Peyer's patch (tissue), 4 donors: ENCODE measurements around the gene NTNG2. TPM values are rescaled to one million over a fixed set of nuclear protein-coding genes. Genes with fewer than 3 reads are reported as not detected.

Experiments used
- DNase-seq, 3 donors: peaks; one replicate each; pipeline ENCODE4 v3.0.0-alpha.2; 2017 to 2019
- H3K27ac ChIP-seq, 4 donors: fragments of 200-600 bp; sonication (generic); one replicate each; pipeline ENCODE4 v1.5.1; 2016 to 2019
- H3K27me3 ChIP-seq, 2 donors: fragments of 200-600 bp; sonication (generic); one replicate each; pipeline ENCODE4 v1.5.1; 2019
- H3K36me3 ChIP-seq, 3 donors: fragments of 200-600 bp; sonication (generic); one replicate each; pipeline ENCODE4 v1.5.1; 2016 to 2019
- H3K4me1 ChIP-seq, 4 donors: fragments of 200-600 bp; sonication (generic); one replicate each; pipeline ENCODE4 v1.5.1; 2016 to 2019
- H3K4me3 ChIP-seq, 4 donors: fragments of 200-600 bp; sonication (generic); 1 replicate in 3 of 4; 2 replicates in 1 of 4; pipeline ENCODE4 v1.5.1; 2016 to 2019; ENCODE audit warnings: mild to moderate bottlenecking in 1 of 4
- H3K9me3 ChIP-seq, 4 donors: fragments of 200-600 bp; sonication (generic); one replicate each; pipeline ENCODE4 v1.5.1; 2016 to 2019; ENCODE audit warnings: mild to moderate bottlenecking in 1 of 4
- POLR2A ChIP-seq, 2 donors: fragments of 450-650 bp; IDR thresholded peaks; one replicate each; pipeline ENCODE4 v1.5.1; 2017; ENCODE audit warnings: antibody characterized with exemption in 2 of 2, mild to moderate bottlenecking in 2 of 2, moderate library complexity in 2 of 2
- total RNA-seq, 4 donors: library from RNA; depleted of rRNA; stranded (reverse); fragments of >200 nt; gene quantifications; one replicate each; pipeline ENCODE4 v1.1.0, GENCODE V29; 2016
- TF ChIP-seq, protein P1 (sequence below), 6 experiments: fragments of 450-650 bp in 4 of 6; fragments of 200-600 bp in 2 of 6; sonication (generic) in 1 of 6; IDR thresholded peaks; one replicate each; pipeline ENCODE4 v1.5.1; 2017 to 2019; ENCODE audit warnings: antibody characterized with exemption in 6 of 6, mild to moderate bottlenecking in 3 of 6, moderate library complexity in 1 of 6

NTNG2 gene
- total RNA-seq, 4 donors from 2014 or later = 0.18 to 9.1 (median 1.0) TPM

GRCh38 chr9:132194508-132194907, 32.6 kb downstream of the NTNG2 start:
- Histone ChIP-seq H3K36me3 (no peaks in the 10 kb centered on the region), H3K4me3 (no peak overlapping the region), H3K27me3 (no peaks in the 10 kb centered on the region), H3K9me3 (no peaks in the 10 kb centered on the region), H3K4me1 (no peaks in the 10 kb centered on the region), H3K27ac (no peak overlapping the region)
- no peak for DNase-seq
- TF ChIP-seq POLR2A (IDR thresholded peaks at IDR 0.05) = no peak
- TF ChIP-seq, protein P1, sequence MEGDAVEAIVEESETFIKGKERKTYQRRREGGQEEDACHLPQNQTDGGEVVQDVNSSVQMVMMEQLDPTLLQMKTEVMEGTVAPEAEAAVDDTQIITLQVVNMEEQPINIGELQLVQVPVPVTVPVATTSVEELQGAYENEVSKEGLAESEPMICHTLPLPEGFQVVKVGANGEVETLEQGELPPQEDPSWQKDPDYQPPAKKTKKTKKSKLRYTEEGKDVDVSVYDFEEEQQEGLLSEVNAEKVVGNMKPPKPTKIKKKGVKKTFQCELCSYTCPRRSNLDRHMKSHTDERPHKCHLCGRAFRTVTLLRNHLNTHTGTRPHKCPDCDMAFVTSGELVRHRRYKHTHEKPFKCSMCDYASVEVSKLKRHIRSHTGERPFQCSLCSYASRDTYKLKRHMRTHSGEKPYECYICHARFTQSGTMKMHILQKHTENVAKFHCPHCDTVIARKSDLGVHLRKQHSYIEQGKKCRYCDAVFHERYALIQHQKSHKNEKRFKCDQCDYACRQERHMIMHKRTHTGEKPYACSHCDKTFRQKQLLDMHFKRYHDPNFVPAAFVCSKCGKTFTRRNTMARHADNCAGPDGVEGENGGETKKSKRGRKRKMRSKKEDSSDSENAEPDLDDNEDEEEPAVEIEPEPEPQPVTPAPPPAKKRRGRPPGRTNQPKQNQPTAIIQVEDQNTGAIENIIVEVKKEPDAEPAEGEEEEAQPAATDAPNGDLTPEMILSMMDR (IDR thresholded peaks at IDR 0.05) = no peak

- no peak overlapping the region for H3K4me3 ChIP-seq
- TF ChIP-seq, protein P1 (IDR thresholded peaks at IDR 0.05) = no peak
- TF ChIP-seq POLR2A (IDR thresholded peaks at IDR 0.05) = no peak
- no peaks in the 10 kb centered on the region for H3K9me3 ChIP-seq
- no peaks in the 10 kb centered on the region for H3K27me3 ChIP-seq
- no peak overlapping the region for H3K27ac ChIP-seq
- H3K4me1 ChIP-seq = no peaks in the 10 kb centered on the region
- DNase-seq = no peak
- no peaks in the 10 kb centered on the region for H3K36me3 ChIP-seq
These were observed 35.5 kb downstream of the NTNG2 start for GRCh38 chr9:132197315-132197714.

- TF ChIP-seq, protein P1 (IDR thresholded peaks at IDR 0.05) = no peak
- TF ChIP-seq POLR2A (IDR thresholded peaks at IDR 0.05) = no peak
- no peak for DNase-seq
- Histone ChIP-seq H3K36me3 (no peaks in the 10 kb centered on the region), H3K27ac (no peak overlapping the region), H3K27me3 (no peaks in the 10 kb centered on the region), H3K4me1 (no peaks in the 10 kb centered on the region), H3K9me3 (no peaks in the 10 kb centered on the region), H3K4me3 (no peak overlapping the region)
These were observed 36.1 kb downstream of the NTNG2 start for GRCh38 chr9:132197856-132198550.

DNA sequence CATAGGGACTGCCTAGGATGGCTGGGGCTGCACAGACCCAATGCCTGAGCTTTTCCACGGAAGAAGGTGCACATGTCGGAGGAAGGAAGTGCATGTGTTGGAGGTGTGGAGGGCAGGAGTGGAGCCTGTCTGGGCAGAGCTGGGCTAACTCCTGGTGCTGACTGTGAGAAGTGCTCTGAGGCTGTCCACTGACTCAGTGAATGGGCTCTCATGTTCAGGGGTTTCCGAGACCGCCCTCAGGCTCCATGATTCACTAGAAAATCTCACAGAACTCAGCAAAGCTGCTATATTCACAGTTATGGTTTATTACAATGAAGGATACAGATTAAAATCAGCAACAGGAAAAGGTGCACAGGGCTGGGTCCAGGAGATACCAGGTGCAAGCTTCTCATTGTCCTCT, 37.2 kb downstream of the NTNG2 start:
- Histone ChIP-seq H3K27me3 (no peaks in the 10 kb centered on the region), H3K4me3 (no peak overlapping the region), H3K9me3 (no peaks in the 10 kb centered on the region), H3K27ac (no peak overlapping the region), H3K4me1 (no peaks in the 10 kb centered on the region), H3K36me3 (no peaks in the 10 kb centered on the region)
- no peak for TF ChIP-seq POLR2A (IDR thresholded peaks at IDR 0.05)
- TF ChIP-seq, protein P1 (IDR thresholded peaks at IDR 0.05) = no peak
- no peak for DNase-seq

GRCh38 chr9:132200706-132201105, 38.8 kb downstream of the NTNG2 start:
- H3K4me1 ChIP-seq = no peaks in the 10 kb centered on the region
- DNase-seq = peak in 1 of 3 donors; percentile 15
- H3K9me3 ChIP-seq = no peaks in the 10 kb centered on the region
- no peak overlapping the region for H3K4me3 ChIP-seq
- H3K27me3 ChIP-seq = no peaks in the 10 kb centered on the region
- no peaks in the 10 kb centered on the region for H3K36me3 ChIP-seq
- H3K27ac ChIP-seq = no peak overlapping the region
- TF ChIP-seq POLR2A (IDR thresholded peaks at IDR 0.05) = no peak
- TF ChIP-seq, protein P1 (IDR thresholded peaks at IDR 0.05) = no peak
